Retinal pigment epithelial cell (primary cell): ENCODE data around the gene GLI1.

ENCODE experiments used
- DNase-seq: peaks from one replicate; pipeline ENCODE4 v3.0.0-alpha.2; 2010; ENCODE audit warnings: low read depth
- H3K4me3 ChIP-seq: 2 replicates; pipeline ENCODE4 v1.5.1; 2011; ENCODE audit warnings: mild to moderate bottlenecking, low read length, control low read depth, moderate library complexity
- TF ChIP-seq, protein P1 (sequence below): conservative IDR thresholded peaks from 2 replicates; pipeline ENCODE4 v1.5.1; 2011; ENCODE audit warnings: low read depth, low read length, control low read depth, inconsistent platforms

Gene GLI1

DNA sequence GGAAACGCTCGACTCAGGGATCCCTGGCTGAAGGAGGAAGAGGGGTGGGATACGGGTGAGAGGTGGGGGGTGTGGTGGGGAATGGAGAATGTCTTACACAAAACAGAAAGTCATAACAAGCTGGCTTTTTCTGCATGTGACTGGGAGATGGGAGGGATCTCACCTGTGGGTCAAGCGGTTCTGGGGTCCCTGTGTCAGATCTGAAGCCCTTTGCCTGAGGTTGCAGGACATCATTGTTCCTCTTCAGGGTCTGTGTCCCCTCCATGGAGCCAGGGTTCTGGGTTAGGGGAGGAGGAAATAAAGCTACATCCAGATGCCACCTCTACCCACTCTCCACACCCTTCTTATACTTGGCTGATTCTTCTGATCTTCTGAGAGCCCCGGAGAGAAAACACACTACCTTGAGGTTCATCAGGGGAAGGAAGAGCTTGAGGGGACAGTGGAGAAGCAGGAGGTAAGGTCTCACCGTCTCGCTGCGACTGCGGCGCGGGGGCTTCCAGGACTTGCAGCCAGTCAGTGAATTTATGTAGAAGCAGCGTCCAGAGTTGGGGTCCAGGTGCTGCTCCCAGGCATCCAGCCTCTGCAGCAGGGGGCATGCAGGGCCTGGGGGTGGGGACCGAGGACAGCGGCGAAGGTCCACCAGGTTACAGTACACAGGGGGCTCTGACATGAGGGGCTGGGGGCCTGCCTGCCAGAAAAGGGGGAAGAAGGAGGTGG, 17.6 kb downstream of the GLI1 start:
- DNase-seq: no peak
- H3K4me3 ChIP-seq: no peak overlapping the region
- TF ChIP-seq, protein P1, sequence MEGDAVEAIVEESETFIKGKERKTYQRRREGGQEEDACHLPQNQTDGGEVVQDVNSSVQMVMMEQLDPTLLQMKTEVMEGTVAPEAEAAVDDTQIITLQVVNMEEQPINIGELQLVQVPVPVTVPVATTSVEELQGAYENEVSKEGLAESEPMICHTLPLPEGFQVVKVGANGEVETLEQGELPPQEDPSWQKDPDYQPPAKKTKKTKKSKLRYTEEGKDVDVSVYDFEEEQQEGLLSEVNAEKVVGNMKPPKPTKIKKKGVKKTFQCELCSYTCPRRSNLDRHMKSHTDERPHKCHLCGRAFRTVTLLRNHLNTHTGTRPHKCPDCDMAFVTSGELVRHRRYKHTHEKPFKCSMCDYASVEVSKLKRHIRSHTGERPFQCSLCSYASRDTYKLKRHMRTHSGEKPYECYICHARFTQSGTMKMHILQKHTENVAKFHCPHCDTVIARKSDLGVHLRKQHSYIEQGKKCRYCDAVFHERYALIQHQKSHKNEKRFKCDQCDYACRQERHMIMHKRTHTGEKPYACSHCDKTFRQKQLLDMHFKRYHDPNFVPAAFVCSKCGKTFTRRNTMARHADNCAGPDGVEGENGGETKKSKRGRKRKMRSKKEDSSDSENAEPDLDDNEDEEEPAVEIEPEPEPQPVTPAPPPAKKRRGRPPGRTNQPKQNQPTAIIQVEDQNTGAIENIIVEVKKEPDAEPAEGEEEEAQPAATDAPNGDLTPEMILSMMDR: no peak

DNA sequence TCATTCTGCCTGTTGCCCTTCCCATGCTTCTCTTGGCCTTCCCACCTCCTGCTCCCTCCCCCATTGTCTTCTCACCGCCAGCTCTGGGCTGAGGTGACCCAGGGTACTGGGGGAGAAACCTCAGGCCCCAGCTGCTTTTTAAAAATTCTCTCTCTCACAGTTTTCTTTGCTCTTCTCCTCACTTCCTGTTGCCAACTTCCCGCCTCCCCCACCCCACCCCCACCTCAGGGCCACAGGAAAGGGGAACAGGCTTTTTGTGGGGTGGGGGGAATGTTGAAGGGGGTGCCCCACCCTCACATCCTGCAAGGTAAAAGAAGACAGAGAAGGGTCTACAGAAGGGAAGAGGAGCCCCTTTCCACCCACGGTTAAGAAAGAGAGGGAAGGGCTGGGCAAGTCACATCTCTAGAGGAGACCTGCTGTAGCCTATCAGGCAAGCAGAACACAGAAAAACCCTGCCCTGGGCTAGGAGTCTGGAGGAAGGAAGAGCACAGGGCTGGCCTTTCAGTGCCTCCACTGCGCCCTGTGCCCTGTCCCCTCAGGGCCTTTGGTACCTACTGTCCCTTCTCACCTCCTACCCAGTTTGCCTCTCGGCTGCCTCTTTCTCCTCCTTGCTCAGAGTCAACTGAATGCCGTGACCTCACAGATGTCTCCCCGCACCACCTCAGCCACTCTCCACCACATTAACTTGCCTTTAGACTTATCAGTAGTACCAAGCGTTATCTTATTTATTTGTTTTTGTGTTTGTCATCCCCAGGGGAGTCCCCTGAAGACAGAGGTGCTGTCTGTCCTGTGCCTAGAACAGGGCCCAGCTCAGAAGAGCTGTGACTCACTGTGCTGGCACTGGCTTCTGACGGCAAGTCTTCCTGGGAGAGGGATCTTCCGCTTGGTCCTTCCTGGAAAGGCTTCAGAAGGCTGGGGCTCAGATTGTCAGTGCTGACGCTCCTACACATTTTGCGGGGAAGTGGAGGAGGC, 18.4 kb downstream of the GLI1 start:
- H3K4me3 ChIP-seq: no peak overlapping the region
- no peak for DNase-seq

DNA sequence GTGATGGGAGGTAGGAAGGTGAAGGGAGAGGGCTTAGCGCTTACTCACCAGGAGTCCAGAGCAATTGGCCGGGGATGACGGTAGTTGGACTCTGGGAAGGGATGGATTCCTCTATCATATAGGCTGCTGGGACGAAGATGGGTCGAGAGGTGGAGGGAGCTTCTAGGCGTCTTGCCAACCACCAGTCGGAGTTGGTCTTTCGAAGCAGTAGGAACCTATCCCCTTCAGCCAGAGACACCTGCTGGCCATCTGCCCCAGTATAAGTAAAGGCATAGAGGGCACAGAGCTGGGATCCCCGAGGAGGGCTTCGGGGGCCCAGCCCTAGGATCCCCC, 19.4 kb downstream of the GLI1 start:
- TF ChIP-seq, protein P1: no peak
- no peak for DNase-seq
- no peak overlapping the region for H3K4me3 ChIP-seq

More for the DNA sequence above, 18.4 kb downstream of the GLI1 start:
- TF ChIP-seq, protein P1: no peak

DNA sequence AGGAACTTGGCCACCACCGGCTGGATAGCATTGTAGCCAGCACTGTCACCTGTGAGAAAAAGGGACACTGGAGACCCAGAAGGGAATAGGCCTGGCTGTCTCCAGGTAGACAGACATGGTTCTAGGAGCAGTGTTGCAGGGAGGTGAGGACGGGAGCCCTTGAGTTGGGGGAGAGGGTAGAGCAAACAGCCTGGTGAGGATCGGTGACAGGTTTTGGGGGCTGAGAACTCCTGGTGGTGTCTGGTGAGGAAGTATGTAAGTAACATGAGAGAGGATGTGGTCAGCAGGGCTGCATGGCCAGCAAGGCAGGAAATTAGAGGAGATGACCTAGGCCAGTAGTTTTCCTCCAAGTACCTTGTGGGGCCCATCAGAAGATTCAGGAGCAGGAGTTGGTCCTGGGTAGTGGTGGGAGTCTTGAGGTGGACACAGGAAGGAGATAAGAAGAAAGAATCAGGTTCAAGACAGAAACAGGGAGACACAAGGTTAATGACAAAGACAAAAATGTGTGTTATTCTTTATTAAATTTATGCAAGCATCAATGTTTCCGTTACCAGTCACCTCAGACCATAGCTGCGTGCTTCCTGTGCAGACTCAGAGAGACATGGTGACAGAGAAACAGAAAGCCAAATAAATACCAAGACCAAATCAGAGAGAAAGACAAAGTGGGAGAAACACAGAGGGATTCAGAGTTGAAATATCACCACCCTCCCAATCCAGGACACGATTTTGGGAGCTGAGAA, 20.0 kb downstream of the GLI1 start, which contains the start of gene ARHGAP9:
Gene ARHGAP9 (minus strand): TSS at position 491 of the 740 bp plus-strand sequence. CDS start 460 bp downstream, at position 31.
- no peak within 1 kb of the TSS for H3K4me3 ChIP-seq
- TF ChIP-seq, protein P1: no peak
- no peak for DNase-seq

DNA sequence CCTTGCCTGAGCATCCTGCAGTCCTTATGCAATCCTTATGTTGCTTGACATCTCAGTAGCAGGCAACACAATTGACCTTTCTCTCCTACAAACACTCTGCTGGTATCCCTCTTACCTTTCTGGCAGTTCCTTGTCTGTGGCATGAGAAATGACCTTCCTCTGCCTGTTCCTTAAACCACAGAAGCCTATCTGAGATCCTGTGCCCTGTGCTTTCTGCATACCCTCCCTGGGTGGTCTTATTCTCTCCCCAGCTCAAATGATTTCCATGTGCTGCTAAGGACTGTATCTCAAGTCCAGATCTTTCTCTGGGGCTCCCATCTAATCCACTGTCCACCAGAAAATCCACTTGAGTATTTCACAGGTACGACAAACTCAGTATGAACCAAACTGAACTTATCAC, 22.1 kb downstream of the GLI1 start:
- H3K4me3 ChIP-seq: no peak overlapping the region
- no peak for DNase-seq
- TF ChIP-seq, protein P1: no peak

DNA sequence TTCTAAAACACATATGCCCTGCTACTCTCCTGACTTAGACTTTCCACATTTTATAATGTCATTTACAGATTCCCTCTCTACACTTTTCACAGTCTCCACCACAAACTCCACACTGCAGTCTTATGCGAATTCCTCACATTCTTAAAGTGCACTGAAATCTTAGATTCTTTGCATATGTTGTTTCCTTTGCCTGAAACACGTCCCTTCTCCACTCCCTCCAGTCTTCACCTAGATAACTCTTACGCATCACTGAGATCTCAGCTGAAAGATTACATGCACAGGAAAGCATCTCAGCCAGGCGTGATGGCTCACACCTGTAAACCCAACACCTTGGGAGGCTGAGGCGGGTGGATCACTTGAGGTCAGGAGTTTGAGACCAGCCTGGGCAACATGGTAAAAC, 23.9 kb downstream of the GLI1 start:
- TF ChIP-seq, protein P1: no peak
- no peak overlapping the region for H3K4me3 ChIP-seq
- DNase-seq: no peak
